MM.1S (cell line): Measurements from ENCODE around the gene KAT7.

ENCODE experiments used
- CTCF ChIP-seq: fragments of 300-600 bp; sonication (generic); IDR thresholded peaks from 2 replicates; pipeline ENCODE4 v1.5.1; 2016; ENCODE audit warnings: antibody characterized with exemption, low read length, mixed read lengths
- EZH2phosphoT487 ChIP-seq: fragments of 300-600 bp; sonication (generic); IDR thresholded peaks from 2 replicates; pipeline ENCODE4 v1.6.1; 2018; ENCODE audit warnings: antibody characterized with exemption, low read length

- no peak for TF ChIP-seq CTCF
- no peak for TF ChIP-seq EZH2phosphoT487
These were observed 60.3 kb downstream of the KAT7 start for GRCh38 chr17:49848739-49849138.
